HEK293T (cell line): ENCODE results near the gene MLLT3.

Experiments
- CTCF ChIA-PET: fragments of 350-600 bp; formaldehyde crosslinking; extraction: SDS; loops from one replicate; lab custom pipeline; 2021; ENCODE audit warnings: antibody characterized with exemption, inconsistent platforms; lab: Yijun Ruan, JAX
- POLR2A ChIA-PET: fragments of 350-600 bp; formaldehyde crosslinking; extraction: SDS; loops from one replicate; lab custom pipeline; 2020; ENCODE audit warnings: antibody characterized with exemption, inconsistent platforms; lab: Yijun Ruan, JAX
- DNase-seq: peaks from one replicate; pipeline ENCODE4 v3.0.0; 2012; ENCODE audit warnings: mixed read lengths; ENCODE audit errors: extremely low spot score
- ARNT ChIP-seq: fragments of 450-650 bp; IDR thresholded peaks from 2 replicates; pipeline ENCODE4 v1.6.1; 2017; ENCODE audit warnings: mild to moderate bottlenecking
- BHLHE40 ChIP-seq: fragments of 450-650 bp; IDR thresholded peaks from 2 replicates; pipeline ENCODE4 v1.6.1; 2016; ENCODE audit warnings: mild to moderate bottlenecking, moderate library complexity, borderline replicate concordance
- CTBP1 ChIP-seq: fragments of 450-650 bp; IDR thresholded peaks from 2 replicates; pipeline ENCODE4 v1.6.1; 2016; ENCODE audit warnings: borderline replicate concordance
- ELF4 ChIP-seq: fragments of 450-650 bp; IDR thresholded peaks from 2 replicates; pipeline ENCODE4 v1.6.1; 2017; ENCODE audit warnings: antibody characterized with exemption
- FOXA1 ChIP-seq: fragments of 450-650 bp; IDR thresholded peaks from 2 replicates; pipeline ENCODE4 v1.6.1; 2016; ENCODE audit warnings: mild to moderate bottlenecking
- FOXK2 ChIP-seq: fragments of 450-650 bp; IDR thresholded peaks from 2 replicates; pipeline ENCODE4 v1.6.1; 2016; ENCODE audit warnings: mild to moderate bottlenecking
- FOXM1 ChIP-seq: fragments of 450-650 bp; IDR thresholded peaks from 2 replicates; pipeline ENCODE4 v1.6.1; 2017; ENCODE audit warnings: mild to moderate bottlenecking, borderline replicate concordance
- HDGF ChIP-seq: fragments of 450-650 bp; IDR thresholded peaks from 2 replicates; pipeline ENCODE4 v1.6.1; 2017; ENCODE audit warnings: antibody characterized with exemption, borderline replicate concordance
- L3MBTL2 ChIP-seq: fragments of 450-650 bp; conservative IDR thresholded peaks from 2 replicates; pipeline ENCODE4 v1.6.1; 2016; ENCODE audit warnings: mild to moderate bottlenecking
- LEF1 ChIP-seq: fragments of 450-650 bp; IDR thresholded peaks from 2 replicates; pipeline ENCODE4 v1.6.1; 2017; ENCODE audit warnings: mild to moderate bottlenecking, borderline replicate concordance
- NFRKB ChIP-seq: fragments of 450-650 bp; IDR thresholded peaks from 2 replicates; pipeline ENCODE4 v1.6.1; 2016; ENCODE audit warnings: mild to moderate bottlenecking, moderate library complexity
- SP1 ChIP-seq: fragments of 450-650 bp; IDR thresholded peaks from 2 replicates; pipeline ENCODE4 v1.6.1; 2017
- SUZ12 ChIP-seq: fragments of 450-650 bp; IDR thresholded peaks from 2 replicates; pipeline ENCODE4 v1.6.1; 2016; ENCODE audit warnings: mild to moderate bottlenecking
- TARDBP ChIP-seq: fragments of 450-650 bp; IDR thresholded peaks from 2 replicates; pipeline ENCODE4 v1.6.1; 2016
- ZNF384 ChIP-seq: fragments of 450-650 bp; IDR thresholded peaks from 2 replicates; pipeline ENCODE4 v1.6.1; 2016
- TF ChIP-seq, protein P1 (sequence below): fragments of 450-650 bp; IDR thresholded peaks from 2 replicates; pipeline ENCODE4 v1.6.1; 2016

MLLT3 gene

GRCh38 chr9:20532584-20532983 lies 89.7 kb downstream of the MLLT3 start:
- ChIA-PET CTCF (interaction anchor here (0.6 kb wide), 1 partner anchor 397 kb away, joined by 6 read pairs; no protein-coding TSS in a partner anchor), POLR2A (no interaction called here)
- no peak for DNase-seq
- TF ChIP-seq L3MBTL2 (no peak), ZNF384 (no peak), FOXM1 (no peak), SUZ12 (no peak), NFRKB (no peak), ELF4 (no peak), FOXK2 (no peak), TARDBP (no peak), BHLHE40 (no peak), HDGF (no peak), CTBP1 (no peak), SP1 (no peak)
- TF ChIP-seq, protein P1, sequence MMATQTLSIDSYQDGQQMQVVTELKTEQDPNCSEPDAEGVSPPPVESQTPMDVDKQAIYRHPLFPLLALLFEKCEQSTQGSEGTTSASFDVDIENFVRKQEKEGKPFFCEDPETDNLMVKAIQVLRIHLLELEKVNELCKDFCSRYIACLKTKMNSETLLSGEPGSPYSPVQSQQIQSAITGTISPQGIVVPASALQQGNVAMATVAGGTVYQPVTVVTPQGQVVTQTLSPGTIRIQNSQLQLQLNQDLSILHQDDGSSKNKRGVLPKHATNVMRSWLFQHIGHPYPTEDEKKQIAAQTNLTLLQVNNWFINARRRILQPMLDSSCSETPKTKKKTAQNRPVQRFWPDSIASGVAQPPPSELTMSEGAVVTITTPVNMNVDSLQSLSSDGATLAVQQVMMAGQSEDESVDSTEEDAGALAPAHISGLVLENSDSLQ, result no peak

DNA sequence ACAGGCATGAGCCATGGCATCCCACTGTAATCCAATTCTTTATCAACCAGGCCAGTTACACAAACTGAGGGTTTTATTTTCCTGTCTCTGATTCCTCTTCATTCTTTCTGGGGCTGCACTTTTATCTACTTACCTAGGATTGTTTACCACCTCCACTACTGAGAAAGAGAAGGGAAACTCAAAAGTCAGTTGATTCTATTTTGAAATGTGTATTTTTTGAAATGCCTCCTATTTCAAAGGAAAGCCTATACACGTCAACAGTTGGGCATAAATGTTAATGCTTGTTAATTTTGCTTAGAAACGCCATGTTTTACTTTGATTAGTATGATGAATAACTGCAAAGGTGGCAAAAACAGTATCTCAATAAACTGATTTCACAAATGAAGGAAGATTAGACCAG lies 92.5 kb downstream of the MLLT3 start:
- DNase-seq, result no peak
- ChIA-PET CTCF (no interaction called here), POLR2A (no interaction called here)
- TF ChIP-seq ZNF384, result no peak
- TF ChIP-seq ARNT, result no peak
- TF ChIP-seq CTBP1, result no peak
- no peak for TF ChIP-seq L3MBTL2
- no peak for TF ChIP-seq LEF1
- TF ChIP-seq TARDBP, result no peak
- TF ChIP-seq SP1, result no peak
- no peak for TF ChIP-seq HDGF
- TF ChIP-seq ELF4, result no peak
- TF ChIP-seq NFRKB, result no peak
- TF ChIP-seq SUZ12, result no peak
- no peak for TF ChIP-seq FOXA1
- TF ChIP-seq FOXK2, result no peak
- TF ChIP-seq, protein P1, result no peak
- TF ChIP-seq FOXM1, result no peak
- no peak for TF ChIP-seq BHLHE40

DNA sequence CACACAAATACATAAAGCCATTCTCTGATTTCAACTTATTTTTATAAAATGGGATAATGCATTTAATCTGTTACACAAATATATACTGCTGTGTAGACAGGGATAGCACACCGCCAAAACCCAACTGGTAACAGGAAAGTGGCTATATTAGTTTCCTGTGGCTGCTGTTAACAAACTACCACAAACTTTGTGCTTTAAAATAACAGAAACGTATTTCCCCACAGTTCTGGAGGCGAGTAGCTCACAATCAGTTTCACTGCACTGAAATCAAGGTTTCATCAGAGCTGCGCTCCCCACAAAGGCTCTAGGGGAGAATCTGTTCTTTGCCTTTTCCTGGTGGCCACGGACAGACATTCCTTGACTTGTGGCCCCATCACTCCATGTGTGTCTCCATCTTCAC lies 94.0 kb downstream of the MLLT3 start:
- TF ChIP-seq L3MBTL2 (no peak), ZNF384 (no peak), LEF1 (no peak), SP1 (no peak), BHLHE40 (no peak), CTBP1 (no peak), FOXA1 (no peak), ELF4 (no peak), TARDBP (no peak), FOXK2 (no peak)
- TF ChIP-seq, protein P1, result no peak
- no peak for DNase-seq
- ChIA-PET CTCF (no interaction called here), POLR2A (no interaction called here)

DNA sequence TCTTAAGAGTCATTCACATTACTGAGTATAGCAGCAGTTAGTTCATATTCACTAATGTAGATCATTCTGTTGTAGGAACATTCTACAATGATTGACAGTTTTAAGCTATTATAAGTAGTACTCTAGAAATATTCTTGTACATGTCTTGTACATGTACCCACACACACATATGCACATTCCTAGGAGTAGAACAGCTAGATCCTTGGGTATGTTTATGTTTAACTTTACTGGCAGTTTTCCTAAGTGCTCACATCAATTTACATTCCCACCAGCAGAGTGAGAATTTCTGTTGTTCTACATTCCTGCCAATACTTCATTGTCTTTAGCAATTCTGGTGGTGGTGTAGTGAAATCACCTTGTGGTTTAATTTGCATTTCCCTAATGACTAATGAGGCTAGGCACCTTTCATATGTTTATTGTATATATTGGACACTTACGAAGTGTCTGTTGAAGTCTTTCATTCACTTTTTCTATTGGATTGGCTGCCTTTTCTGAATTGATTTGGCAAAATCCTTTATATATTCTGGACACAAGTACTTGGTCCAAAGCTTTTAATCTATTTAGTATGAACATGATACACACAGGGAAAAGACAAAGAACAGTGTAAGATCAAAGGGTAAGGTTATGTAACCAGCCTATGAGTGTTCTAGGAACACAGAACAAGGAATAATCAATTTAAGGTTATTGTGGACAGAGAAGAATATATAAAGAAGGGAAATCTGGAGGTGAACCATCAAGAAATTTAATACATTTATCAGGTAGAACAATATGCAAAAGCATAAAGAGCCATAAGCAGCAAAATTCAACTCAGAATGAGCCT lies 95.6 kb downstream of the MLLT3 start:
- ChIA-PET POLR2A (no interaction called here), CTCF (no interaction called here)
- TF ChIP-seq, protein P1, result peak; percentile 68
- no peak for TF ChIP-seq TARDBP
- no peak for TF ChIP-seq HDGF
- DNase-seq, result no peak

DNA sequence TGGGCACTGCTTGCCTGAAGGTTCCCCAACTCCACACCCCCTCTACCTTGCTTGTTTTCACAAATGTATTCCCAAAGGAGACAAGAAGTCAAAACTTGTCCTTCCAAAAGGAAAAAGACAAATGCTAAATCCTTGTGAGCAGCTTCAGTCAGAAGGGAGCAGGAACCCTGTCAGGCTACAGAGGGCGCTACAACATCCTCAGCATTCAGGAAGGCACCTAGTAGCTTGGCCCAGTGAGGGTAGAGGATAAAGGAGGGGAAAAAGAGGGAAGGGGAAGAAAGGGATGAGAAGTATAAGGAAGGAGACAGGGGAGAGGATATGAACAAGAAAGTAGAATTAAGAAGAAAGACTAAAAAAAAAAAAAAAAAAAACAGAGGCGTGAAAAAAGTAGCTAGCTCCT lies 97.5 kb downstream of the MLLT3 start:
- ChIA-PET POLR2A (no interaction called here), CTCF (interaction anchor here (0.6 to 1.4 kb wide), 10 partner anchors 11 to 258 kb away, joined by 3 to 6 read pairs (median 4); partner anchors contain the start of gene MLLT3)
- TF ChIP-seq BHLHE40, result no peak
- no peak for TF ChIP-seq ELF4
- no peak for TF ChIP-seq FOXM1
- no peak for TF ChIP-seq HDGF
- TF ChIP-seq, protein P1, result no peak
- TF ChIP-seq ARNT, result no peak
- no peak for TF ChIP-seq TARDBP
- TF ChIP-seq ZNF384, result no peak
- TF ChIP-seq CTBP1, result no peak
- no peak for TF ChIP-seq NFRKB
- TF ChIP-seq FOXA1, result no peak
- TF ChIP-seq SP1, result no peak
- TF ChIP-seq FOXK2, result no peak
- TF ChIP-seq LEF1, result no peak
- TF ChIP-seq SUZ12, result no peak
- peak; percentile 54 for DNase-seq
